Stimulated activated CD4-positive, alpha-beta T cell treated with anti-CD3 and anti-CD28 coated beads, Interleukin-12 subunit alpha, Interleukin-12 subunit beta, amount 100 ng/mL, for 24 hours (primary cell): ENCODE results near the gene HJV.

Source experiments
- DNase-seq, 2 experiments: peaks; one replicate each; pipeline ENCODE4 v3.0.0-alpha.2; 2020; ENCODE audit warnings: low read depth in 2 of 2

Gene HJV

GRCh38 chr1:146021050-146021445 lies 487 bp downstream of the HJV start:
- DNase-seq: no peak

- no peak for DNase-seq
Measured at GRCh38 chr1:146020058-146021049, 1.2 kb downstream of the HJV start.

GRCh38 chr1:146019231-146020057 lies 2.1 kb downstream of the HJV start:
- no peak for DNase-seq

GRCh38 chr1:146016891-146017290 lies 4.6 kb downstream of the HJV start:
- no peak for DNase-seq

GRCh38 chr1:146013559-146013922 lies 8.0 kb downstream of the HJV start:
- no peak for DNase-seq

- DNase-seq: no peak
Measured at GRCh38 chr1:146012703-146013558, 8.6 kb downstream of the HJV start.

- no peak for DNase-seq
Measured at GRCh38 chr1:146010126-146010738, 11.3 kb downstream of the HJV start.

GRCh38 chr1:146007489-146008133 lies 13.9 kb downstream of the HJV start:
- no peak for DNase-seq

- no peak for DNase-seq
Measured at GRCh38 chr1:146001709-146002108, 19.8 kb downstream of the HJV start.

GRCh38 chr1:145999321-146000024 lies 22.1 kb downstream of the HJV start:
- DNase-seq: no peak

GRCh38 chr1:145997718-145998023 lies 23.9 kb downstream of the HJV start:
- DNase-seq: no peak

GRCh38 chr1:145997016-145997717 lies 24.4 kb downstream of the HJV start:
- DNase-seq: no peak

- DNase-seq: peak; percentile 84 to 89
Measured at GRCh38 chr1:145996433-145997015, 25.0 kb downstream of the HJV start, which contains the start of gene TXNIP. Gene TXNIP, minus strand, starts transcription at chr1:145996579. Its CDS starts 313 bp downstream, at chr1:145996266.

GRCh38 chr1:145995964-145996432 lies 25.5 kb downstream of the HJV start:
- DNase-seq: no peak

GRCh38 chr1:145995148-145995881 lies 26.2 kb downstream of the HJV start:
- DNase-seq: no peak

GRCh38 chr1:145994391-145995120 lies 27.0 kb downstream of the HJV start:
- peak in 1 of 2 experiments; percentile 45 for DNase-seq

GRCh38 chr1:145993618-145994390 lies 27.7 kb downstream of the HJV start:
- DNase-seq: no peak
